ENCODE data around the gene PIBF1.
A peak's percentile ranks its signal among the peaks of the same experiment; 100 is the strongest.
"Not testable (repeated sequence)": the region's sequence is repeated elsewhere in the genome, so short reads cannot be mapped to it uniquely, and the experiment has no call there.

The PIBF1 gene

GRCh38 chr13:72931311-72931710, 149.4 kb downstream of the PIBF1 start:
- DNase-seq = no peak

- DNase-seq = no peak
Observed at GRCh38 chr13:72932250-72932649, 150.3 kb downstream of the PIBF1 start.

GRCh38 chr13:72946267-72946666, 164.3 kb downstream of the PIBF1 start:
- not testable (repeated sequence) for DNase-seq

- DNase-seq = no peak
Observed at GRCh38 chr13:72952529-72953141, 170.7 kb downstream of the PIBF1 start.

- DNase-seq = no peak
Observed at GRCh38 chr13:72953391-72953965, 171.5 kb downstream of the PIBF1 start.

GRCh38 chr13:72959643-72960042, 177.7 kb downstream of the PIBF1 start:
- no peak for DNase-seq

- no peak for DNase-seq
Observed at GRCh38 chr13:72960114-72960513, 178.2 kb downstream of the PIBF1 start.

- no peak for DNase-seq
Observed at GRCh38 chr13:72960541-72960940, 178.6 kb downstream of the PIBF1 start.

GRCh38 chr13:72963762-72964161, 181.8 kb downstream of the PIBF1 start:
- DNase-seq = no peak

- no peak for DNase-seq
Observed at GRCh38 chr13:72970301-72970880, 188.5 kb downstream of the PIBF1 start.

GRCh38 chr13:72970956-72971355, 189.0 kb downstream of the PIBF1 start:
- peak; percentile 50 for DNase-seq

GRCh38 chr13:72973234-72973633, 191.3 kb downstream of the PIBF1 start:
- no peak for DNase-seq

- peak; percentile 76 for DNase-seq
Observed at GRCh38 chr13:72983085-72983768, 201.3 kb downstream of the PIBF1 start.

- no peak for DNase-seq
Observed at GRCh38 chr13:72985610-72986009, 203.7 kb downstream of the PIBF1 start.

GRCh38 chr13:72986197-72986596, 204.3 kb downstream of the PIBF1 start:
- DNase-seq = no peak

GRCh38 chr13:72990953-72991352, 209.0 kb downstream of the PIBF1 start:
- no peak for DNase-seq

GRCh38 chr13:72998012-72998411, 216.1 kb downstream of the PIBF1 start:
- no peak for DNase-seq

- peak; percentile 32 for DNase-seq
Observed at GRCh38 chr13:73000027-73000674, 218.2 kb downstream of the PIBF1 start.

GRCh38 chr13:73001971-73002370, 220.0 kb downstream of the PIBF1 start:
- no peak for DNase-seq

- no peak for DNase-seq
Observed at GRCh38 chr13:73011751-73012150, 229.8 kb downstream of the PIBF1 start.

GRCh38 chr13:73015805-73016204, 233.9 kb downstream of the PIBF1 start:
- DNase-seq = no peak

GRCh38 chr13:73018336-73018735, 236.4 kb downstream of the PIBF1 start:
- peak; percentile 45 for DNase-seq

GRCh38 chr13:73025217-73026012, 243.5 kb downstream of the PIBF1 start:
- DNase-seq = peak; percentile 4

Measured in fibroblast of upper back skin (primary cell).